Stimulated activated CD8-positive, alpha-beta memory T cell treated with anti-CD3 and anti-CD28 coated beads, Interleukin-4, amount 100 ng/mL, for 4 hours (primary cell): ENCODE measurements around the gene FAXDC2.

Source experiments
- DNase-seq, 2 donors: peaks; one replicate each; pipeline ENCODE4 v3.0.0-alpha.2; 2020; ENCODE audit warnings: low read depth in 2 of 2, low spot score in 1 of 2

FAXDC2 gene

GRCh38 chr5:154800582-154800981 lies 49.8 kb downstream of the FAXDC2 start:
- no peak for DNase-seq

GRCh38 chr5:154797762-154798161 lies 52.6 kb downstream of the FAXDC2 start:
- DNase-seq: no peak

GRCh38 chr5:154795235-154795596 lies 55.2 kb downstream of the FAXDC2 start:
- no peak for DNase-seq

- no peak for DNase-seq
These were observed 55.7 kb downstream of the FAXDC2 start for GRCh38 chr5:154794525-154795234.

DNA sequence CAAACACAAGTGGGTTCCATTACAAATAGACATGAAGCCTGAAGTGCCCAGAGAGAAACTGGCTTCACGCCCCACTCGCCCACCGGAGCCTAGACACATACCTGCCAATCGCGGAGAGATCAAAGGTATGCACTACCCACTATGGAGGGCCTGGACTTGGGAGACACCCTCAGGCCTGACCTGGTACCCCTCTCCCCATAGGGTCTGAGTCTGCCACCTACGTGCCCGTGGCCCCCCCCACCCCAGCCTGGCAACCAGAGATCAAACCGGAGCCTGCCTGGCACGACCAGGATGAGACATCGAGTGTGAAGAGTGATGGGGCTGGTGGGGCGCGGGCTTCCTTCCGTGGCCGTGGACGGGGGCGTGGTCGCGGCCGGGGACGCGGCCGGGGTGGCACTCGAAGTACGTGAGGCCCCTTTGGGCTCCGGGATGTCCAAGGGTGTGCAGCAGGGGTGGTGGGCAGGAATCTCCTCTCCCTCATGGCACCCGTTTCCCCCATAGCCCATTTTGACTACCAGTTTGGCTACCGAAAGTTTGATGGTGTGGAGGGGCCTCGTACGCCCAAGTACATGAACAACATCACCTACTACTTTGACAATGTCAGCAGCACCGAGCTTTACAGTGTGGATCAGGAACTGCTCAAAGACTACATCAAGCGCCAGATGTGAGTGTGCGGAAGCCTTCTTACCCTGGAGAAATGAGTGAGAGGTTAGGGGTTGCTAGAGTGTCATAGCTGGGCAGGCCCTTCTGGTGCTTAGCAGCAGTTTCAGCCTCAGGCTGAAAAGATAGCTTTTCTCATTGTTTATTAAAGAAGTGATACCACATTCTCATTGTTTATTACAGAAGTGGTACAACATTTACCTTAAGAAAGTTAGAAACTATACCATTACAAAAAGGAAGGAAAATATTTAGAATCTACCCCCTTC lies 56.5 kb downstream of the FAXDC2 start:
- no peak for DNase-seq

- no peak for DNase-seq
These were observed 58.9 kb downstream of the FAXDC2 start for GRCh38 chr5:154791535-154791934.

GRCh38 chr5:154788212-154788611 lies 62.2 kb downstream of the FAXDC2 start:
- DNase-seq: no peak

DNA sequence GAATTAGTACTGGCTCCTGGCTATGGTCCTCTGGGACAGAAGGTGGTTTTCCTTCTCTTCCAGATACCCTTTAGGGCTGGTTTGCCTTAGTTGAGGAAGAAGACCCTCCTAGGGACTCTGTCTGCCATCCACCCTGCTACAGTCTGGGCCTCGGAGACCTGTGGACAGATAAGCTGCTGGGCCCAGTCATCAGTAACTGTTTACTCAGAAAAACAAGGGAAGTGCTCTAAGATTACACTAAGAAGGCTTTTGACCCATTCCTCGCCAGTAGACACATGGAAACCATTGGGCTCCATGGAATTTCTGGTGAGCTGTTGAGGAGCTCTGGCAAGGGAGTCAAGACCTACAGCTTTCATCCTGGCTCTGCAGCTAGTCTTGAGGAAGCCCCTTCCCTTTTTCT lies 64.0 kb downstream of the FAXDC2 start:
- no peak for DNase-seq

GRCh38 chr5:154784856-154785255 lies 65.5 kb downstream of the FAXDC2 start:
- no peak for DNase-seq

GRCh38 chr5:154783774-154784460 lies 66.5 kb downstream of the FAXDC2 start:
- DNase-seq: no peak

GRCh38 chr5:154782812-154783592 lies 67.4 kb downstream of the FAXDC2 start:
- no peak for DNase-seq

- no peak for DNase-seq
These were observed 68.1 kb downstream of the FAXDC2 start for GRCh38 chr5:154782326-154782725.

DNA sequence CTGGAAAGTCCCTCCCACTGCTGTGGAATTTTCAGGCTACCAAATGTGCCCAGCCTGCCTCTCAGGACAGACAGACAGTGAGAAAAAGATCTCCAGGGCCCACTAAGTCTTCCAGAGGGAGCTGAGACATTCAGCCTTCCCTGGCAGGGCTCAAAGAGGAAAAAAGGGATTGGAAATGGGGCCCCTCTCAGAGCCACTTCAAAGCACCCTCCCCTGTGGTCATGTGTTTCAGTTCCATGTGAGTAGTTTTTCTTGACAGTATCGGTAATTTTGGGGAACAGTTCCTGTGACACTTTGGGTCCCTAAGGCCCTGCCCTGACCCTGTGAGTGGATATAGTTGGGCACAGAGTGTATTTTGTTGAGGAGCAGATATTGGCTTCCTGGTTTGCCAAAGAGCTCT lies 70.3 kb downstream of the FAXDC2 start:
- DNase-seq: no peak

- DNase-seq: no peak
These were observed 71.3 kb downstream of the FAXDC2 start for GRCh38 chr5:154779105-154779504.

DNA sequence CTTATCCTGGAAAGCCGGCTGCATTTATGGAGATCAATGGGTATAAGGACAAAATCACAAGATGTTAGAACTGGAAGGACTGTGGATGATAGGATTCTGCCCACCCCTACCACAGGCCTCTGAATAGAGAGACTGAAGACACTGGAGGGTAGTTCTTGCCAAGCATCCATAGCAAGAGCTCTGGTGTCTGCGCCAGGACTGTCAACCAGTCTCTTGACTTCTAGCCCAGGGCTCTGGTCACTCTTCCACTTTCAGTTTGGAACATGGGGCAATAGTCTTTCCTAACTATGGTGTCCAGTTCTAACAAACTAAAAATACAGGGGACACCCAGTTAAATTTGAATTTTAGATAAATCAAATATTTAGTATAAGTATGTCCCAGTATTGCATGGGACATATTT lies 71.9 kb downstream of the FAXDC2 start:
- DNase-seq: no peak

DNA sequence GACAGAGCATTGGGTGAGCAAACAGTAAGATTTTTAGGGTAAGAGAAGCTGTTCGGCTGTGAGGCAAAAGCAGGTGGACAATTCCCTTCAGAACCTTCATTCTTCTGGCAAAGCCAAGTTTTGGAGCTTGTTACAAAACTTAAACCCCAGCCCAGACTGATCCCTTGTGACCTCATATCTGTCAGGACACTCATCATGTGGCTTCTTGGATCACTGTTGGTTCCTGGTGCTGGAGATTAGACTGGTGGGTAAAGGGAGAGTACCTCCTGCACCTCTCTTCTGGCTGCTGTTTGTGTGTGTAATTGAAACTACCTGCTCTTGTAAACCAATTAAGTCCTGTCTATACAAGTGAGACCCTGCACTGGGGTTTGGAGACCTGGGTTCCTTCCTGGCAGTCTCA lies 74.2 kb downstream of the FAXDC2 start:
- DNase-seq: no peak

DNA sequence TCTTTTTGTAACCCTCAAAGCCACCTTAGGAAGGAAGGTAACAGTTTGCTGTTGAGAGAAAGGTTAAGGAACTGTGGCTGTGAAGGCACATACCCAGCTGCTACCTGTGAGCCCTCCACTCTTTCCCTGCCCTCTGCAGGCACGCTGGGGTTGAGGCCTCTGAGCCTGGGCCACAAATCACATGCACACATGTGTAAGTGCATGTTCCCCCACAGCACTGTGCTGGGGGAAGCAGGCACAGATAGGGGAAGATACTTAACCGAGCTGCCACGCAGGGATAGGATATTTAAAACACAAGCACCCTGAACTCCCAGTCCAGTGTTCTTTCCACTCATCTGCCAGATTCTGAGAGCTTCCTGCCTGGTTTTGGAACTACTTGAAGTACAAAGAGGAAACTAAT lies 77.1 kb downstream of the FAXDC2 start:
- DNase-seq: no peak

GRCh38 chr5:154771383-154771901 lies 79.0 kb downstream of the FAXDC2 start:
- DNase-seq: no peak

- DNase-seq: no peak
These were observed 80.3 kb downstream of the FAXDC2 start for GRCh38 chr5:154770111-154770510.
